ENCODE results near the gene TMEM131L.
"Not testable (repeated sequence)": the region's sequence is repeated elsewhere in the genome, so short reads cannot be mapped to it uniquely, and the experiment has no call there.

TMEM131L gene

GRCh38 chr4:153452658-153453378 is 13.3 kb upstream of the TMEM131L start:
- ChIA-PET CTCF (no interaction called here), POLR2A (no interaction called here)
- TF ChIP-seq CTCF (IDR thresholded peaks at IDR 0.05; ENCODE audit: insufficient read depth, low read length, missing control alignments), result no peak
- DNase-seq (ENCODE audit: low read depth, low spot score), result no peak
- no peak overlapping the region for H3K4me3 ChIP-seq (ENCODE audit: low read depth, low read length)

- ChIA-PET POLR2A (no interaction called here), CTCF (no interaction called here)
- no peak for DNase-seq (ENCODE audit: low read depth, low spot score)
- H3K4me3 ChIP-seq (ENCODE audit: low read depth, low read length), result no peak overlapping the region
- TF ChIP-seq CTCF (IDR thresholded peaks at IDR 0.05; ENCODE audit: insufficient read depth, low read length, missing control alignments), result no peak
Measured at GRCh38 chr4:153453402-153453801, 12.8 kb upstream of the TMEM131L start.

GRCh38 chr4:153458969-153459368 is 7.2 kb upstream of the TMEM131L start:
- ChIA-PET POLR2A (no interaction called here), CTCF (no interaction called here)
- no peak overlapping the region for H3K4me3 ChIP-seq (ENCODE audit: low read depth, low read length)
- TF ChIP-seq CTCF (IDR thresholded peaks at IDR 0.05; ENCODE audit: insufficient read depth, low read length, missing control alignments), result no peak
- no peak for DNase-seq (ENCODE audit: low read depth, low spot score)

GRCh38 chr4:153461549-153461948 is 4.6 kb upstream of the TMEM131L start:
- H3K4me3 ChIP-seq (ENCODE audit: low read depth, low read length); DNase-seq (ENCODE audit: low read depth, low spot score): not testable (repeated sequence)

GRCh38 chr4:153464068-153464467 is 2.1 kb upstream of the TMEM131L start:
- ChIA-PET POLR2A (interaction anchor here (0.6 kb wide), 1 partner anchor 20 kb away, joined by 3 read pairs; no protein-coding TSS in a partner anchor), CTCF (interaction anchor here (0.8 to 1.5 kb wide), 3 partner anchors 17 to 110 kb away, joined by 3 read pairs; no protein-coding TSS in a partner anchor)
- H3K4me3 ChIP-seq (ENCODE audit: low read depth, low read length), result no peak overlapping the region
- TF ChIP-seq CTCF (IDR thresholded peaks at IDR 0.05; ENCODE audit: insufficient read depth, low read length, missing control alignments), result no peak
- no peak for DNase-seq (ENCODE audit: low read depth, low spot score)

More at GRCh38 chr4:153461549-153461948, 4.6 kb upstream of the TMEM131L start:
- POLR2A ChIA-PET, CTCF ChIA-PET: not testable (repeated sequence)

GRCh38 chr4:153465140-153465539 is 1.0 kb upstream of the TMEM131L start:
- no peak overlapping the region; the same call in 1 of the 2 replicates for H3K4me3 ChIP-seq (ENCODE audit: low read depth, low read length)
- ChIA-PET POLR2A (interaction anchor here (1.6 to 1.9 kb wide), 2 partner anchors 33 to 49 kb away, joined by 7 to 9 read pairs; no protein-coding TSS in a partner anchor), CTCF (interaction anchor here (0.7 to 3.3 kb wide), 10 partner anchors 9 to 322 kb away, joined by 3 to 20 read pairs (median 4); partner anchors contain the start of gene MND1)
- TF ChIP-seq CTCF (IDR thresholded peaks at IDR 0.05; ENCODE audit: insufficient read depth, low read length, missing control alignments), result no peak
- no peak for DNase-seq (ENCODE audit: low read depth, low spot score)

Data from AG04449 (cell line).